Mammary epithelial cell (primary cell): ENCODE data around the gene RABGAP1L.

Source experiments
- EZH2 ChIP-seq: IDR thresholded peaks from 2 replicates; pipeline ENCODE4 v1.6.1; 2012; ENCODE audit warnings: low read length, inconsistent platforms, borderline replicate concordance
- TF ChIP-seq, protein P1 (sequence below), 2 donors: IDR thresholded peaks in 1 of 2; conservative IDR thresholded peaks in 1 of 2; 2 replicates each; pipeline ENCODE4 v1.5.1; 2011 to 2012; ENCODE audit warnings: inconsistent platforms in 2 of 2, low read length in 2 of 2, mild to moderate bottlenecking in 2 of 2, control low read depth in 1 of 2, low read depth in 1 of 2; ENCODE audit not compliant: insufficient read depth in 1 of 2; ENCODE audit errors: extremely low read depth in 1 of 2

DNA sequence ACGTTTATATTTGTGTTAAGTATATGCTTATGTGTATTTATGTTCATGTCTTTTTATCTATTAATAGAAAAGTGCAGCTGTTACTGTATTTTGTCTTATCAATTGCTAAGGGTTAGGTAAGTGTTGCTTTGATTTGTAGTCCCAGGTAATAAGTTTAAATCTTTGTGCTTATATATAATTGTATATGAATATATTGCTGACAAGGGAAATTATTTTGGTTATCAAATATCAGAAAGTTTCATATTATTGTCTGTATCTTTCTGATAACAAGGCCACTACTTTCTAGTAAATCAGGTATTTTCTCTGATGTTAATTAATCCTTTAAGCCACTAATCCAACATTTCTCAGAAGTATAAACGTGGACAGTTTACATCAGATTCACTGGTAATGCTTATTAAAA, 309.7 kb downstream of the RABGAP1L start:
- TF ChIP-seq, protein P1, sequence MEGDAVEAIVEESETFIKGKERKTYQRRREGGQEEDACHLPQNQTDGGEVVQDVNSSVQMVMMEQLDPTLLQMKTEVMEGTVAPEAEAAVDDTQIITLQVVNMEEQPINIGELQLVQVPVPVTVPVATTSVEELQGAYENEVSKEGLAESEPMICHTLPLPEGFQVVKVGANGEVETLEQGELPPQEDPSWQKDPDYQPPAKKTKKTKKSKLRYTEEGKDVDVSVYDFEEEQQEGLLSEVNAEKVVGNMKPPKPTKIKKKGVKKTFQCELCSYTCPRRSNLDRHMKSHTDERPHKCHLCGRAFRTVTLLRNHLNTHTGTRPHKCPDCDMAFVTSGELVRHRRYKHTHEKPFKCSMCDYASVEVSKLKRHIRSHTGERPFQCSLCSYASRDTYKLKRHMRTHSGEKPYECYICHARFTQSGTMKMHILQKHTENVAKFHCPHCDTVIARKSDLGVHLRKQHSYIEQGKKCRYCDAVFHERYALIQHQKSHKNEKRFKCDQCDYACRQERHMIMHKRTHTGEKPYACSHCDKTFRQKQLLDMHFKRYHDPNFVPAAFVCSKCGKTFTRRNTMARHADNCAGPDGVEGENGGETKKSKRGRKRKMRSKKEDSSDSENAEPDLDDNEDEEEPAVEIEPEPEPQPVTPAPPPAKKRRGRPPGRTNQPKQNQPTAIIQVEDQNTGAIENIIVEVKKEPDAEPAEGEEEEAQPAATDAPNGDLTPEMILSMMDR (conservative IDR thresholded peaks at IDR 0.05 in 1 of 2, IDR thresholded peaks at IDR 0.05 in 1 of 2; ENCODE audit: extremely low read depth in 1 of 2, insufficient read depth in 1 of 2, low read depth in 1 of 2, low read length in 2 of 2) = no peak
- no peak for TF ChIP-seq EZH2
